HCT116 (cell line): ENCODE results near the gene BACH1. TPM values are rescaled to one million over a fixed set of nuclear protein-coding genes. Genes with fewer than 3 reads are reported as not detected.

Source experiments
- ATAC-seq: fragments of 200-7000 bp; cut with Tn5 transposase; 2 replicates; pipeline ENCODE4 v1.9.1; 2020; ENCODE audit warnings: mild to moderate bottlenecking, moderate library complexity
- BruUV-seq: library from RNA; stranded (reverse); fragments of 400-500 nt; replicated peaks from 2 replicates; lab custom pipeline; 2021; lab: Mats Ljungman, UMichigan
- CTCF ChIA-PET: fragments of 300-600 bp; sonication (Branson Sonifier 250); formaldehyde crosslinking; loops from one replicate; lab custom pipeline; 2021; ENCODE audit warnings: antibody characterized with exemption; lab: Charles Lee
- POLR2A ChIA-PET: fragments of 300-600, 350-600 bp; sonication (Branson Sonifier 250); formaldehyde crosslinking; loops from one replicate; lab custom pipeline; 2021; ENCODE audit warnings: antibody characterized with exemption; lab: Charles Lee
- RAD21 ChIA-PET, 2 experiments: fragments of 300-600 bp; sonication (Branson Sonifier 250); formaldehyde crosslinking; loops; one replicate each; lab custom pipeline; 2023; ENCODE audit warnings: low total read pairs in 2 of 2; ENCODE audit not compliant: uncharacterized antibody in 2 of 2, unreplicated experiment in 2 of 2, low non-redundant PET in 1 of 2; lab: Charles Lee
- DNase-seq: peaks from one replicate; pipeline ENCODE4 v3.0.0-alpha.2; 2010; ENCODE audit warnings: low read depth, low spot score
- H2AFZ ChIP-seq: fragments of 200-600 bp; shearing (Covaris generic), sonication (generic); 2 replicates; pipeline ENCODE4 v1.6.1; 2017; ENCODE audit warnings: low read depth, mixed run types, mixed read lengths, antibody characterized with exemption, low read length; ENCODE audit not compliant: poor library complexity, severe bottlenecking
- H3K27ac ChIP-seq: 2 replicates; pipeline ENCODE4 v1.5.1; 2012; ENCODE audit warnings: low read depth, low read length
- H3K27me3 ChIP-seq: fragments of 200-600 bp; sonication (generic); 2 replicates; pipeline ENCODE4 v1.6.1; 2016; ENCODE audit warnings: mixed run types, low read length, mixed read lengths; ENCODE audit not compliant: insufficient read depth
- H3K36me3 ChIP-seq, 2 experiments: fragments of 200-500 bp in 1 of 2; fragments of 200-600 bp in 1 of 2; sonication (Bioruptor generic) in 1 of 2; sonication (generic) in 1 of 2; 2 replicates each; pipeline versions ENCODE4 v1.5.1 to v1.6.1; 2014 to 2016; ENCODE audit warnings: low read length in 2 of 2, inconsistent platforms in 1 of 2, mixed read lengths in 1 of 2, mixed run types in 1 of 2; ENCODE audit not compliant: insufficient read depth in 2 of 2, control insufficient read depth in 1 of 2
- H3K4me1 ChIP-seq, 2 experiments: fragments of 200-600 bp in 1 of 2; sonication (generic) in 1 of 2; 2 replicates each; pipeline versions ENCODE4 v1.5.1 to v1.6.1; 2012 to 2017; ENCODE audit warnings: low read length in 2 of 2, inconsistent platforms in 1 of 2, mild to moderate bottlenecking in 1 of 2, mixed read lengths in 1 of 2, mixed run types in 1 of 2, moderate library complexity in 1 of 2; ENCODE audit not compliant: insufficient read depth in 2 of 2, control insufficient read depth in 1 of 2
- H3K4me2 ChIP-seq: fragments of 200-600 bp; sonication (generic); 2 replicates; pipeline ENCODE4 v1.6.1; 2017; ENCODE audit warnings: mixed run types, low read length, mixed read lengths
- H3K4me3 ChIP-seq, 2 experiments: fragments of 200-600 bp in 1 of 2; sonication (generic) in 1 of 2; replicated peaks in 1 of 2; 2 replicates each; pipeline ENCODE4 v1.5.1; 2011 to 2016; ENCODE audit warnings: low read length in 2 of 2, control low read depth in 1 of 2, low read depth in 1 of 2, mild to moderate bottlenecking in 1 of 2, mixed read lengths in 1 of 2, mixed run types in 1 of 2
- H3K79me2 ChIP-seq: fragments of 200-600 bp; sonication (generic); 2 replicates; pipeline ENCODE4 v1.6.1; 2017; ENCODE audit warnings: mild to moderate bottlenecking, mixed run types, low read length, moderate library complexity, mixed read lengths; ENCODE audit not compliant: insufficient read depth
- H3K9ac ChIP-seq: fragments of 200-600 bp; sonication (generic); 2 replicates; pipeline ENCODE4 v1.6.1; 2016; ENCODE audit warnings: low read length, mixed read lengths
- H3K9me2 ChIP-seq: fragments of 200-600 bp; sonication (generic), shearing (Covaris generic); 2 replicates; pipeline ENCODE4 v1.6.1; 2017; ENCODE audit warnings: mixed run types, mild to moderate bottlenecking, moderate library complexity; ENCODE audit not compliant: insufficient read depth
- H3K9me3 ChIP-seq, 2 experiments: fragments of 200-500 bp in 1 of 2; fragments of 200-600 bp in 1 of 2; sonication (Bioruptor generic) in 1 of 2; sonication (generic) in 1 of 2; 2 replicates each; pipeline ENCODE4 v1.6.1; 2014 to 2017; ENCODE audit warnings: low read length in 2 of 2, mixed read lengths in 2 of 2, inconsistent platforms in 1 of 2, low read depth in 1 of 2, mild to moderate bottlenecking in 1 of 2, mixed run types in 1 of 2, moderate library complexity in 1 of 2; ENCODE audit not compliant: control insufficient read depth in 1 of 2, insufficient read depth in 1 of 2
- H4K20me1 ChIP-seq: fragments of 200-600 bp; sonication (generic), shearing (Covaris generic); 2 replicates; pipeline ENCODE4 v1.6.1; 2017; ENCODE audit warnings: mixed run types, mild to moderate bottlenecking, moderate library complexity; ENCODE audit not compliant: insufficient read depth
- CBX3 ChIP-seq: IDR thresholded peaks from 2 replicates; pipeline ENCODE4 v1.6.1; 2012; ENCODE audit warnings: low read depth
- EGR1 ChIP-seq: IDR thresholded peaks from 2 replicates; pipeline ENCODE4 v1.6.1; 2012; ENCODE audit warnings: low read depth
- ELF1 ChIP-seq: IDR thresholded peaks from 2 replicates; pipeline ENCODE4 v1.6.1; 2012; ENCODE audit warnings: low read depth, borderline replicate concordance
- EZH2 ChIP-seq: fragments of 200-600 bp; sonication (generic); IDR thresholded peaks from 2 replicates; pipeline ENCODE4 v1.6.1; 2017; ENCODE audit warnings: antibody characterized with exemption, mixed run types
- FOSL1 ChIP-seq: IDR thresholded peaks from 2 replicates; pipeline ENCODE4 v1.6.1; 2012; ENCODE audit warnings: low read depth
- JUND ChIP-seq: IDR thresholded peaks from 2 replicates; pipeline ENCODE4 v1.6.1; 2012
- MAX ChIP-seq: IDR thresholded peaks from 2 replicates; pipeline ENCODE4 v1.6.1; 2012
- POLR2AphosphoS5 ChIP-seq: IDR thresholded peaks from 2 replicates; pipeline ENCODE4 v1.6.1; 2011; ENCODE audit warnings: mild to moderate bottlenecking, low read depth, low read length, moderate library complexity
- RAD21 ChIP-seq: IDR thresholded peaks from 2 replicates; pipeline ENCODE4 v1.6.1; 2012; ENCODE audit warnings: low read depth, mild to moderate bottlenecking
- SIN3A ChIP-seq: IDR thresholded peaks from 2 replicates; pipeline ENCODE4 v1.6.1; 2012; ENCODE audit warnings: low read depth
- SP1 ChIP-seq: IDR thresholded peaks from 2 replicates; pipeline ENCODE4 v1.6.1; 2012; ENCODE audit warnings: low read depth
- SRF ChIP-seq: IDR thresholded peaks from 2 replicates; pipeline ENCODE4 v1.6.1; 2012; ENCODE audit warnings: low read depth
- TCF7L2 ChIP-seq: IDR thresholded peaks from 2 replicates; pipeline ENCODE4 v1.7.0; 2011; ENCODE audit warnings: borderline replicate concordance, inconsistent platforms; ENCODE audit not compliant: insufficient read depth, insufficient read length; ENCODE audit errors: extremely low read depth
- ZNF274 ChIP-seq: fragments of 200-500 bp; sonication (Bioruptor generic); IDR thresholded peaks from 2 replicates; pipeline ENCODE4 v1.6.1; 2014; ENCODE audit warnings: mild to moderate bottlenecking, low read depth, low read length, inconsistent platforms
- intact Hi-C: fragments of 100-400 bp; cut with micrococcal nuclease; formaldehyde crosslinking; loops from 2 replicates; pipeline ENCODE4 v1.10.0; 2022
- total RNA-seq: library from RNA; stranded (reverse); gene quantifications from one replicate; pipeline ENCODE4 v1.2.1, GENCODE V29; 2021; ENCODE audit not compliant: unreplicated experiment
- TF ChIP-seq, protein P1 (sequence below): IDR thresholded peaks from 2 replicates; pipeline ENCODE4 v1.6.1; 2011; ENCODE audit warnings: mild to moderate bottlenecking, low read length, moderate library complexity; ENCODE audit not compliant: insufficient replicate concordance; ENCODE audit errors: extremely low read depth
- TF ChIP-seq, protein P2 (sequence below): IDR thresholded peaks from 2 replicates; pipeline ENCODE4 v1.6.1; 2012

BACH1 gene
- total RNA-seq, 1 experiment from 2014 or later: 28.4 TPM

DNA sequence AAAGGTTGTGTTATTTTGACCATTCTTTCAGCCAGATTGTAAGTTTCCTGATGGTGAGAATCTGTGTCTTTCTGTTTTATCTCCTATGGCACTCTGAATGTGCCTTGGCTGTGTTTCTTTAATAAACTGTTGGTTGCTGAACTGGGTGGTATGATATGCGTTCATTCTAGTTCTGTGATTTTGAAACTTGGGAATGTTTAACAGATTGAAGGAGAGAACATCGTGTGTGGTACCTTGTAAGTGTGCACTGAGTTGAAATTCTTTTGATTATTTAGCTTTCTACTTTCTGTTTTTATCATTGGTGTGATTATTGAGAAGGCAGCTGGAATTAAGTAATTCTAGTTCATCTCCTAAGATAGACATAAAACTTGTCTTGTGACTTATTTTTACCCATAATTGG is 4.6 kb downstream of the BACH1 start:
- Histone ChIP-seq H3K27ac (no peak overlapping the region), H3K9me2 (no peaks in the 10 kb centered on the region), H3K36me3 (no peaks in the 10 kb centered on the region; a peak in 1 of 4 replicates), H3K4me2 (no peak overlapping the region), H3K27me3 (no peaks in the 10 kb centered on the region), H3K4me3 (no peak overlapping the region), H4K20me1 (peaks cover 3% of the 10 kb centered on the region; the same call in 1 of the 2 replicates), H2AFZ (no peak overlapping the region), H3K4me1 (peaks cover 10 to 18% of the 10 kb centered on the region in 2 experiments), H3K9ac (no peak overlapping the region), H3K9me3 (no peaks in the 10 kb centered on the region), H3K79me2 (peaks cover 90% of the 10 kb centered on the region)
- ChIA-PET POLR2A (no interaction called here), RAD21 (no interaction called here), CTCF (interaction anchor here (1.7 kb wide), 1 partner anchor 139 kb away, joined by 4 read pairs; no protein-coding TSS in a partner anchor)
- intact Hi-C loops: no loop called here
- no TSS peak for BruUV-seq
- TF ChIP-seq EZH2: no peak
- no peak for TF ChIP-seq RAD21
- TF ChIP-seq ZNF274: no peak
- TF ChIP-seq SRF: no peak
- TF ChIP-seq, protein P1, sequence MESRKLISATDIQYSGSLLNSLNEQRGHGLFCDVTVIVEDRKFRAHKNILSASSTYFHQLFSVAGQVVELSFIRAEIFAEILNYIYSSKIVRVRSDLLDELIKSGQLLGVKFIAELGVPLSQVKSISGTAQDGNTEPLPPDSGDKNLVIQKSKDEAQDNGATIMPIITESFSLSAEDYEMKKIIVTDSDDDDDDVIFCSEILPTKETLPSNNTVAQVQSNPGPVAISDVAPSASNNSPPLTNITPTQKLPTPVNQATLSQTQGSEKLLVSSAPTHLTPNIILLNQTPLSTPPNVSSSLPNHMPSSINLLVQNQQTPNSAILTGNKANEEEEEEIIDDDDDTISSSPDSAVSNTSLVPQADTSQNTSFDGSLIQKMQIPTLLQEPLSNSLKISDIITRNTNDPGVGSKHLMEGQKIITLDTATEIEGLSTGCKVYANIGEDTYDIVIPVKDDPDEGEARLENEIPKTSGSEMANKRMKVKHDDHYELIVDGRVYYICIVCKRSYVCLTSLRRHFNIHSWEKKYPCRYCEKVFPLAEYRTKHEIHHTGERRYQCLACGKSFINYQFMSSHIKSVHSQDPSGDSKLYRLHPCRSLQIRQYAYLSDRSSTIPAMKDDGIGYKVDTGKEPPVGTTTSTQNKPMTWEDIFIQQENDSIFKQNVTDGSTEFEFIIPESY: no peak
- no peak for DNase-seq
- ATAC-seq: no peak

- TF ChIP-seq SP1: no peak
- TF ChIP-seq TCF7L2: no peak
- TF ChIP-seq CBX3: no peak
- TF ChIP-seq ZNF274: no peak
- no peak for TF ChIP-seq JUND
- no peak for TF ChIP-seq MAX
- no peak for TF ChIP-seq POLR2AphosphoS5
- no peak for TF ChIP-seq FOSL1
- TF ChIP-seq EGR1: no peak
- TF ChIP-seq, protein P2, sequence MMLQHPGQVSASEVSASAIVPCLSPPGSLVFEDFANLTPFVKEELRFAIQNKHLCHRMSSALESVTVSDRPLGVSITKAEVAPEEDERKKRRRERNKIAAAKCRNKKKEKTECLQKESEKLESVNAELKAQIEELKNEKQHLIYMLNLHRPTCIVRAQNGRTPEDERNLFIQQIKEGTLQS: no peak
- TF ChIP-seq, protein P1: no peak
- no peak for TF ChIP-seq SIN3A
- TF ChIP-seq ELF1: no peak
- POLR2A ChIA-PET: no interaction called here
- intact Hi-C loops: no loop called here
- H4K20me1 ChIP-seq: peaks cover 2% of the 10 kb centered on the region; the same call in 1 of the 2 replicates
- no peaks in the 10 kb centered on the region for H3K9me3 ChIP-seq
- BruUV-seq: no TSS peak
- no peaks in the 10 kb centered on the region for H3K9me2 ChIP-seq
- no peaks in the 10 kb centered on the region for H3K27me3 ChIP-seq
- peaks cover 10 to 12% of the 10 kb centered on the region in 2 experiments for H3K4me1 ChIP-seq
- peaks cover 98% of the 10 kb centered on the region for H3K79me2 ChIP-seq
- H3K4me3 ChIP-seq: no peak overlapping the region
- DNase-seq (no peak), ATAC-seq (no peak)
- H3K4me2 ChIP-seq: no peak overlapping the region
- H3K27ac ChIP-seq: no peak overlapping the region
- RAD21 ChIA-PET: interaction anchor here in 1 of 2 experiments (0.6 kb wide), 1 partner anchor 199 kb away, joined by 3 read pairs; no protein-coding TSS in a partner anchor
- CTCF ChIA-PET: no interaction called here
- H3K9ac ChIP-seq: no peak overlapping the region
- no peak overlapping the region for H2AFZ ChIP-seq
- H3K36me3 ChIP-seq: no peaks in the 10 kb centered on the region; a peak in 1 of 4 replicates
Measured at GRCh38 chr21:29304597-29304996, 5.9 kb downstream of the BACH1 start.
